HG03457 (cell line): ENCODE results near the gene F13A1.

Experiments
- ATAC-seq: cut with Tn5 transposase; IDR thresholded peaks from one replicate; pipeline ENCODE4 v1.9.1; 2021; ENCODE audit warnings: moderate number of reproducible peaks; ENCODE audit not compliant: unreplicated experiment

The F13A1 gene

DNA sequence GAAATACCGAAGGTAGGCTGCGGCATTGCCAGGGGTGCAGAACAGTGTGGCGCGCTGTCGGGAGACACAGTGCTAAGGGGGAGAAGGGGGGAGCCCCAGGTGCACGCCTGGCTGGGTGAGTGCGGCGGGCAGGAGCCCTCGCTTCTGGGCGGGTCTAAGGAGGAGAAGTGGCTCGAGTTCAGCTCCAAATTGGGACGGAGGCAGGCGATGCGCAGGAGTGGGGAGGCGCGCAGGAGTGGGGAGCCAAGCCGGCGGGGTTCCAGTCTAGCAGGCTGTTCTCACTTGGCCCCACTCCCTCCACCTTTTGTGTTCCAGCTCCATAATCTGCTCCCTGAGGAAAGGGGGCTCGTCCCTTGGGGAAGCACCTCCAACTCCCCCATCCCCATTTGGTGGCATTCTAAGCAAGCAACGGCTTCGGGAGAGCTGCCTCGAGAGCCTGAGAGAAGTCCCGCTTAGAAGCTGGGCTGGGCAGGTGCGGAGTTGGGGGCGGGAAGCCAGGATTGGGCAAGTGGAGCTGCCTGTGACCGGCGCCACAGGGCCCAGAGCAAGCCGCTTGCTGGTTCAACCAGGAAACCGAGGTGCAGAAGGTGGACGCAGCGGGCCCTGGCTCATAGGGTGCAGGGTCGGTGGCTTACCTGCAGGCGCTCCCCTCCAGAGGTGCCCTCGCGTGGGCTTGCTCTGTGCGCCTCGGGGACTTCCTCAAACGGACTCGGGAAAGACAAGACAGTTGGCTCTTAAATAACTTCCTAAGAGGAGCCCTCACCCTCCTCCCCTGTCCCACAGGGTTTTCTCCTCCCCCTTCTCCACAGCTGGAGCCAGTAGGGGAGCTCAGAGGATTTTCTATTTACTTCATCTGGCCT, at the start of gene F13A1:
TSS of gene F13A1 (minus strand) at position 711 of the 860 bp plus-strand sequence. CDS start 1,998 bp downstream, outside the sequence.
- ATAC-seq: no peak

DNA sequence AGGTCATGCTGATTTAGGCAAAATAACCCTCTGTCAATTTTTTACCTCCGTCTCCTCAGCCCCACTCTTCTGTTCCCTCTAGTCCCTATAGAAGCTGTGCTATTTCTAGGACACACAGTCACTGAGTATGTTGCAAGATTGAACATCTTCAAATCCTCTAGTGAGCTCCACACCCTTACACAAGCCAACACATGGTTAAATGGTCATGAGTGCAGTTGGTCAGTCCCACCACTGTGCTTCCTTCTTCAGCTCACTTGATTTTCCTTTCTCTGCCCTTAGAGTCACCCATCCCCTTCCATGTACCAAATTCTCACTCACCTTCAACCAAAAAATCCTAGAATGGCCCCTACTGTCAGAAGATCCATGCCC, 48.2 kb upstream of the F13A1 start:
- no peak for ATAC-seq

DNA sequence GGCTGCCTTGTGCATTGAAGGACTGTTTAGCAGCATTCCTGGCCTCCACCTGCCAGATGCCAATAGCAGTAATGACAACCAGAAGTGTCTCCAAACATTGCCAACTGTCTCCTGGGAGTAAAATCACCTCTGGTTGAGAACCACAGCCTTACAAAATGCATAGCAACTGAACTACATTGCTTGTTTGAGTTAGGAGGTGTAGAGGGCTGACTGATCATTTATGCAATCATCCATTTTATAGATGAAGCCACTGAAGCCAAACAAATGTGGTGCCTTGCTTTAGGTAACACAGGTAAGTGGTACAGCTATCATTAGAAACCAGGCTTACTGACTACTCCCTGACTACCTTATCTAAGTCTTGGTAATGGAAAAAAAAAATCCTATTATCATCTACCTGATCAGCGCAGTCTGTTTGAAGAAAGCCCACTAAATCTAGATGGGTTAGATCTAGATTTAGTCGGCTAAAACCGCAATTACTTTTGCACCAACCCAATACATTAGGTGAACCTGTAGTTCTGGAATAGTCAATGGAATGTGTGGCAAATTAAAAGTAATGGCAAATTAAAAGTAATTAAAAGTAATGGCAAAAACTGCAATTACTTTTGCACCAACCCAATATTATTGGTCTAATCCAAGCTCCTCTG, 47.7 kb upstream of the F13A1 start:
- ATAC-seq: no peak

DNA sequence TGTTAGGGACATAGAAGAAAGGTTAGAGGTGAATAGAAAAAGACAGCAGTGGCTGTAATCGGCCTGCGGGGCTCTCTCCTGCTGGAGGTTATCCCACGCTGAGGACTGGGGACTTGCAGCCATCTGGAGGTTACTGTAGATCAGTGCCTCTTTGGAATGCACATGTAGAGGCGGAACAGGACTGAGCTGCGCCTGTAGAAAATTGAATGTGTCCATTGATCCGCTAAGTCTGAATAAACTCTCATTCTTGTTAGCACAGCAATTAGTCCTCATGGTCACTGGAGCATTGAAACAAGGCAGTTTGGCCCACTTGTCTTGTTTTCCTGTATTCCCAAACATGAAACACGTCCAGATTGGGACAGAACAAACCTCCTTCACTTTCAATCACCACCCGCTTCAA, 46.3 kb upstream of the F13A1 start:
- no peak for ATAC-seq

DNA sequence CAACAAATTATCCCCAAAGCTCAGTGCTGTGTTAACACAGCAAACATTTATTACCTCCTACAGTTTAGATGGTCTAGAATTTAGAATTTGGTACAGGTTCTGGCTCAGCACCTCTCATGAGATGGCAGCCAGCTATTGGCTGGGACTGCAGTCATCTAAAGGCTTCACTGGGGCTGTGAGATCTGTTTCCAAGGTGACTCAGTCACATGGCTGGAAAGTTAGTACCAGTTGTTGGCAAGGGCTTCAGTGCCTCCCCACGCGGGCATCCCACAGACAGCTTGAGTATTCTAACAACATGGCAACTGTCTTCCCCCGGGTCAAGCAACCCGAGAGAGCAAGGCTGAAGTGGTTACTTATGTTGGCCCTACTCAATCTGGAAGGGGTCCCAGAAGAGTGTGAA, 44.8 kb upstream of the F13A1 start:
- ATAC-seq: no peak

DNA sequence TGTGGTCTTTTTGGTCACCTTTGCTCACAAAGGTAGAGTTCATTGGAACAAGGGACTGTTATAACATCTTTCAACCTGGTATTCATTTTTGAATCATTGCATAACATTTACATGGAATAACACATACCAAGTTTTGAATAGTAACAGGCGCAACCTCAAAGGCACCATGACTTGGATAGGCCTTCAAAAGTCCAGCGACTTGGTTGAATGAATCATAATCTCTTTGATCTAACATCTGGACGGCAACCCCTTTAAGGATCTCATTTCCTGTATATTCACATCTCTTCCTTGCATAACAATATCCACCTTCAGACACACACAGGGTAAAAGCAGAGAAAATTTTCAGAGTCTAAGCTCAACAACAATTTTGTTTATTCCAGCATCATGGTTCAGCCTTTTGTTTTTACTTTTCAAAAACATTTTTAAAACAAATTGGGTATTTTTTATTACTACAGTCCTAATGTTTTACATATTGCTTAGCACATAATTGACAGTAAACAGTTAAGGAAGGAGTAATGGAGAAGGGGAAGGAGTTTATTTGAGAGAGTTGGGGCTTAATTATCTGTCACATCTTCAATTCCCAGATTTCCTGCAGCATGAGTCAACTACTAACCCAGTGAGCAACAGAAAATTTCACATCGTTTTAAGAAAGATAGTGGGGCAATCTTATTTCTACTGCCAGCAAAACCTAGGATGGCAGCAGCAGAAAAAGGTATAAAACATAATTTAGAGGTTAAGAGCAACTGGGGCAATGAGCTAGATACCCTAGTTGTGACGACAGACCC, 41.8 kb upstream of the F13A1 start:
- no peak for ATAC-seq

DNA sequence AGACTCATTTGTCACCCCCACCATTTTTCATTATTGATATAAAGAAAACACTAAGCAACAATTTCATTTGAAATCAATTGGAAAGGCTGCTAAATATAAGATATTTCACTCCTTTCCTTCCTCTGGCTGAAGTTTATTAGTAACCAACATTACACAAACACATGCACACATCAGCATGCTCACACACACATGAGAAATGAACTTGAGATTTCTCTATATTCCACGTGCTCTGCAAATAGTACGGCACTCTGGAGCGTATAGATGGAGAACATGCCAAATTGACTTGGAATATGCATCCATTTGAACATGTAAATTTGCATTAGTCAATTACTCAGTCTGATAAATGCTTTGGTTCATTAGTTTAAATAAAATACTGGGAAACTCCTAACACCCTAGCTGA, 37.1 kb upstream of the F13A1 start:
- no peak for ATAC-seq

DNA sequence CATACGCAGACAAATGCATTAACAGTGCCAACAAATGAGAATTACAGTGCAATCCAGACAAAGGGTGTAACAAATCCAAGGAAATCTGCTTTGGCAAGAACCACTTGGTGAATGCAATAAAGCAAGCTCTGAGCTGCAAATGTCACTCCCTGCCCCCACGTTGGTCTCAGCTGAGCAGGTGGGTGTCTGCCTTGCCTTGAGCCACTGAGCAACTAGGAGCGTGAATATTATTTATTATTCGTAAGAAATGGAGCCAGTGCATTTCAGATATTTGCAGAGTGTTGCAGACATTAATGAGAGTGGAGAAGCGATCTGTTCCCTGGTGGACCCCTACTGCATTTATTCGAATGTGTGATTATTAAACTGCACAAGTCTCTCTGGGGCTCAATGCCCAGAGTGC, 36.6 kb upstream of the F13A1 start:
- no peak for ATAC-seq

DNA sequence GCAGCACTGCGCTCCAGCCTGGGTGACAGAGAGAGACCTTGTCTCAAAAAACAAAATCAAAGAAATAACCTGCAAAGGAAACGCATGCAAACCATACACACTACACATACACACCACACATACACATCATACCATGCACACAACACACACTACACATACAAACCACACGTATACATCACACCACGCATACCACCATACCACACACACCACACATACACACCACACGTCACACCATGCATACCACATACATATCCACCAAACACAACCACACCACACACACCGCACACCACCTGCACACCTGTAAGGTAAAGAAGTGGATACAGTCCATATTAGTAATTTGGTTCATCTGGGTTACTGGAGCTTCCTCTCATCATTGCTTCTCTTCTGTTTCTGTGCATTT, 32.3 kb upstream of the F13A1 start:
- ATAC-seq: no peak

DNA sequence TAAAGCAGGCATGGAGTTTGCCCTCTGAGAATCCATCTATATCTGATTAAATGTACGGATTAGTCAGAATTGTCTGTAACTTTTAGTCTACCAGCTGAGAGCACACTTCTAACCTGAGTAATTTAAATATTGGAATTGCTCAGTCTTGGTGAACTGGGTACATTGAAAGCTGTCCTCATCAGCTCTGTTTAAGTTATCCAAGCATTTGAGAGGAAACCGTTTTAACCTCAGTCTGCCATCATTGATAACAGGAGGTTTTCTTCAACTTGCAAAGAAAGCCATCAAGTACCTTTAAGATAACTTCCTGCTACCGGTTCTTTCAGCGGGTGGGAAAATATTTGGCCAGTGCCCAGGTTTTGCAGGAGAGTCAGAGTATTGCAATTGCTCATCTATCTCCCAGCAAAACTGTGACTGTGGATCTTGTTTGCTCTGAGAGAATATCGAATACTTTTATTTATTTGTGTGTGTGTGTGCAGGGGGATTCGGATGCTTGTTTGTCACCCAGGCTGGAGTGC, 31.1 kb upstream of the F13A1 start:
- ATAC-seq: no peak

DNA sequence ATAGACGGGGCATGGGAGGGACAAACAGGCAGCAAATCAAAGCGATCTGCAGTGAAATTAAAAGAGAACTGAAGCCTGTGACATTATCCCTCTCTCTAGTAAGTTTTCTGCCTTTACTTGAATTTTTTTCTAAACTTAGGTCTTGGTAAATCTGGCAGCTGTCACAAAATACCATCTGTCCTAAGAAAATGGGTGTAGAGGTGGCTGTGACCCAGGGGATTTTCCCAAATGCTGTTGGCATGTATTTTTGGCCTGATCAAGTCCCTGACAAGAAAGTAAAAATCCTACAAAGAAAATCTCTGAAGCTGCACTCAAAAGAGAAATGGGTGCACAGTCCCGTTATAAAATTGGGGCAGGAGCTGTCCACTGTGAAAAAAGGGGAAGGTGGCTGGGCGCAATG, 30.2 kb upstream of the F13A1 start:
- no peak for ATAC-seq

DNA sequence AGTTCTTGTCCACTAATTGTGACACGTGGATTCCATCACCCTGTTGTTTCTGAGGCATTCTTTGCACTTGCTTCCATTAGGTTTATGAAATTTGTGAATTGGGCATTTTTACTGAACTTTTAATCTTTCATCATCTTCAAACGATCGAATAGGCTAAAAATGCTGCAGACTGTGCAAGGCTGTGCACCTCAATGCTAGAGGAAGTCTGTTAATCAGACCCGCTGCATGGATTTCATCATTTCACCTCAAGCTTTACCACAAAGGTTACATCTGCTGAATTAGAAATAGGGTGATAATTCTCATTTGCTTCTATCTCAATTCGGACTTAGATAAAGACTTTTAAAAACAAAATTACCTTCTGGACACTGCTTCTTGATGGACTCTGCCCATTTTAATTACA, 27.8 kb upstream of the F13A1 start:
- ATAC-seq: no peak

DNA sequence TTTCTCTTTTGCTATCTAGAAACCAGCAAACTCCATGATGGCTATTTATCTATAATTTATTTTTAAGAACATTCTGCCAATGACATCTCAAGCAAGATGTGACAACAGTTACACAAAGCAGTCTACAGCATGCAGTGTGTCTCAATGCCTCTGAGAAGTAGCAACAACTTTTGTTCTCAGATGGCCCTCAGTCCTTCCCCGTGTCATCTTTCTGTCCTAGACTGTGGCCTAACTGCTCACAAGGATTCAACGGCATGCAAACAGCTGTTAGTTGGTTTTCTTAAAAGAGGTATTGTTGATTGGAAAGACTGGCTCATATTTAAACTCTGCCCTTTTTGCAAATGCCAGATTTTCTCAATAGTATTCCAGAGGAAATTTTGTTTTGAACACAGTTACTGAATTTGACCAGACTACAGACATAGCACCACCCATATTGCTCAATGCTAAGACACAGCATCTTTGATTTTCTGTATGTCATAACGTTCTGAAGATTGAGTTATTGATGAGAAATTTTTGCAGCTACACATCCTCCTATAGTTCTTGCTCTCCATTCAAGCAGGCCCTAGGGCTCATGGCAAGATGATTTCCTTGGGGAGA, 26.1 kb upstream of the F13A1 start:
- ATAC-seq: no peak

DNA sequence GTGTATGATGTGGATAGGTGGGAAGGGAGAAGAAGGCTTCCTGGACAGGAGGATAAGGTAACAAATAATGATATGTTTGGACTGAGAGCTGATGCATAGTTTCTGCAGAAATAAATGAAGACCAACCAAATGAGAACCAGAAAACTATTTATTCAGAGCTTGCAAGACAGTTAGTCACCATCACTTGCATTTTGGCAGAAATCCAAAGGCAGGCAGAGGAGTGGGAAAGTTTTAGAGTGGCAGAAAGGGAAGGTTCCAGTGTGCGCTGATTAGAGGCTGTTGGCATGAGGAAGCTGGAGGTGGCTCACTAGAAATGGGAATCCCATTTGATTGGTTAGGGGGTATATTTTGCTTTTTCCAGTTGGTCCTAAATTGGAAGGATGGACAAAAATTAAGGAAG, 13.0 kb upstream of the F13A1 start:
- no peak for ATAC-seq

DNA sequence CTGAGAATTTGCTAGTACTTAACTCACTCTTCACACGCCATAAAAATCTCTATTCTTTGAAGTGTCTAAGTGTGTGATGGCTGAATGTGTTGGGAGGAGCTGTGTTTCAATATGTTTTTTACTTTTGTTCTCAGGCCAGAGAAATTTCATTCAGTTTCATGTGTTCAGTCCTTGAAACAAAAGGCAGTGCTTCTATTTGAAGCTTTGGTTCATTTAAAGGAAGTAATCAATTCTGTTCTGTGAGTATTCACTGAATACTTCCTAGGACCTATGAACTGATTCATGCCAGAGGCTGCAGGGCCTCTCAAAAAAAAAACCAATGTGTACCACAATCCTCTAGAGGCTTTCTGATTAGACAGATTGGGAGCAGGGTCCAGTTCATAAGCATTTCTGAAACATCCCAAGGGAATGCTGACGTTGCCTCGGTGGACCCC, 12.4 kb upstream of the F13A1 start:
- ATAC-seq: peak; percentile 26

DNA sequence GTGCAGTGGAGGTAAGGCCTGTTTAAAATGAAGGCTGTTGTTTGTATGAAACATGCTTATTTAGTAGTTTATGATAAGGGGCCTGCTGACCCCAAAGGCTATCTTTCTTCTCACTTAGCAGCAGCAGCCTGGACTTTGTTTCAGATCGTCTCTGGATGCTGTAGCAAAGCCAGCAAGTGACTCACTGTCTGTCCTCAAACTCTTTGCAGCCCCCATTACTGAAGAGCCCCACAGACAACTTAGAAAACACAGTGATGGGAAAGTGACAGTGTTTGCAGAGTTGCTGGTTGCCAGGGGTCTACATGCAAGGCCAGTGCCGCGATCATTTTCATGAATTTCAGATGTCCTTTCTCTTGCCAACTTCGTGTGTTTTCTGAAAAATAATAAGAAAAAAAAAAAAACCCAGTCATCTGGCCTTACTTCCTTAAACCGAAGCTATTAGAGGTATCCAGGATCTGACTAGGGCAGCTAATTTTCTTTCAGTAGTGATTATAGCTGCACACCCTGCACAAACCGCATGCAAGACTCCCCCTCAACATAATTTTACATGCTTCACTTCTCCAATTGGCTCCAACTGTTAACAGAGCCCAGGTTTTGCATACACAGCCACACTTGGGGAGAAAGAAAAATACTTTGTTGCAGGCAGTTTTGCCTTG, 11.6 kb upstream of the F13A1 start:
- ATAC-seq: peak; percentile 56

DNA sequence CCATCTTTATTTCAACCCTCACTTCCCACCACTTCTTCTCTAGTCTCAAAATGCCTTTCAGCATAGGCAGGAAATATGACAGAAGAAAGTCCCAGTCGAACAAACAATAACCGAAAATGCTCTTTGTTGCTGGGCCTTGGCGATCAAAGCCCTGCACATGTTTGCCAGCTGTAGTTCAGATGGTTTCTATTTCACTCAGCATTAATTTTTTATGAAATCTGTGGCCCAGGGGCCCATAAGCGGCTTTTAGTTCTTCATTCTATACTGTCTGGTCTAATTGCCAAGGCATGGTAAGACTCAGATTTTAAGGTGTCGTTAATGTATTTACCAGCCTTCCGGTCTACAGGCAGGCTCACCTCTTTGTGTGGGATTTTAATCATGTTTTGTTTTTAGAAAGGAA, 10.9 kb upstream of the F13A1 start:
- peak; percentile 51 for ATAC-seq

DNA sequence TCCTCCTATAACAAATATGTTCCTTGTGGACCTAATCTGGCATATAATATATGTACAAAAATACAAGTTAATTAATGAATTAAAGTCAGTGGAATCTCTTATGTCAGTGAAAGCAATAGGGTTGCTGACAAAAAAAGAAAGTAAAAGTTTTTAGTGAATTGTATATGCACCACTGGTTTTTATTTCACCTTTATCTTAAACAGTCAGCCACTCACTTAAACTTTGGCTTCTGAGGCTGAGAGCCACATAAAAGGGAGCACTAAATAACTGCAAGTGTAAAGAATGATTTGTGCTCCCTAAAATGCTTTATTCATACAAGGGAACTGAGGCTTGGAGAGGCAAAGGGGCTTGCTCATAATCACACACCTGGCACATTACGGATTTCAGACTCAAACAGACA, 9.9 kb upstream of the F13A1 start:
- ATAC-seq: no peak

DNA sequence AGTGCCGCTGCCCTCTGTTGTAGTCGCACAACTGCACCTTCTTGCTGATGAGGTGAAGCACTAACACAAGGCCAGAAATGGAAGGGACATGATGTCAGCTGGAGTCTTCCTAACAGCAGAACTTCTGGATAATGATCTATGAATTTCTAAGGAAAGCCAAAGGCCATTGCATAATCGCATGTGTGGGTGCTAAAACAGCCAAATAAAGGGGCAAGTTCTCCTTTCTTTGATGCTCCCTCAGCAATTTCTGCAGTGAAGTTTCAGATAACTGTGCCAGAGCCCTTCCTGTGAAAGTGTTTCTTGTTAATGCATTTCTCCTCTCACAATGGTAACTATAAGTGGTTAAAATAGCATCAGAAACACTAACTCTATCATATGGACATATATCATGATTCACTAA, 8.0 kb upstream of the F13A1 start:
- no peak for ATAC-seq

DNA sequence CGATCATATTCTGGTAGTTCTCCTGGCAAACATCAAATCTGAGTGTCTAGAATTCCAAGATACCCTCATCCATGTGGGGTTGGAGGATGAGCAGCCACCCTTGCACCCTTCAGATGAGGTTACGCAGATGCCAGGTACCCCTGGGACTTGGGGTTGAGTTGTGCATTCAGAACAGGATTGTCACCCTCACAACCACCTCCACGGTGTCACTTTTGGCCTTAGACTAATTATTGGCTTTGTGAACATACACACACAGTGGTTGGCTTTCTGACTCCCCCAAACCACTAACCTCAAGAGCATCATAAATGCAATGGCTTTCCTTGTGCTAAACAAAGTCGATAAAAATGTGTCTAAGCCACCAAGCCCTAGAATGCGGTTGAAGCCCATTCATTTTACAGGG, 2.9 kb upstream of the F13A1 start:
- no peak for ATAC-seq

DNA sequence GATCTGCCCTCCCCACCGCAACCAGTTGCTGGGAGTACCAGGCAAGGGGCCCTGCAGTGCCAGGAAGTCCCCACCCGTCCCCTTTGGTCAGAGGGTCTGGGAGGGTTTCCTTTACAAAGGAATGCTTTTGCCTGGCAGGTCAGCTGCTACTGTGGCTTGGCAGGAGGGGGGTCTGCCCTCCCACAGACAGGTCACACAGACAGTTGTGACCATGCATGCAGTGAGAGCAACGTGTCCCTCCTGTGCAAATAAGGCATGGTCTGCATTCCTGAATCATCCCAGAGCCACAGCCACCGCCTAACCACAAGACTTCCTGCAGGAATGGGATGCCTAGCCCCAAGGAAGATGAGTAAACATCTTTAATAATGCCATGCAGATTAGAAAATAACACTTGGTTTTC, 439 bp upstream of the F13A1 start:
- no peak for ATAC-seq
